Measurements from ENCODE around the gene LRRC18.
A peak's percentile ranks its signal among the peaks of the same experiment; 100 is the strongest.

The LRRC18 gene

GRCh38 chr10:48905311-48905710, 34.3 kb downstream of the LRRC18 start:
- no peak for DNase-seq

- DNase-seq, result no peak
Observed at GRCh38 chr10:48904861-48905260, 34.8 kb downstream of the LRRC18 start.

- DNase-seq, result no peak
Observed at GRCh38 chr10:48903151-48903550, 36.5 kb downstream of the LRRC18 start.

GRCh38 chr10:48902096-48902495, 37.5 kb downstream of the LRRC18 start:
- DNase-seq, result no peak

GRCh38 chr10:48901319-48901718, 38.3 kb downstream of the LRRC18 start:
- DNase-seq, result no peak

GRCh38 chr10:48900371-48900801, 39.3 kb downstream of the LRRC18 start:
- DNase-seq, result peak; percentile 64

DNA sequence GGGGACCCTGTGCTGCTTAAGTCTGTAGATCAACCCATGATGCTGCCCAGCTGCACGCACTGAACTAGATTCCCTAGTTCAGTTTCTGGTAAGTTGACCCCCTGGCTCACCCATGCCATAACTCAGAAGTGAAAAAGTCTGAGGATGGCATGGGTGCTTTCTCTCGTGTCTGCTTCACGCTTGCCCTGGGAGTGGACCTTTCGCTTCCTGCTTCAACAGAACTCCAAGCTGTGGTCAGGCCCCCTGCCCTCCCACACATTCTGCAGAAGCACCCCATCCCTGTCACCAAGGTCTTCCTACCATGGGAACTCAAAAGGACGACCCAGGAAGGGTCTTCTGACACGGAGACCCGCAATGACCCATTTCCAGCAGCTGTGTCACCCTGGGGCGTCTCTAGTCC, 39.9 kb downstream of the LRRC18 start:
- no peak for DNase-seq

DNA sequence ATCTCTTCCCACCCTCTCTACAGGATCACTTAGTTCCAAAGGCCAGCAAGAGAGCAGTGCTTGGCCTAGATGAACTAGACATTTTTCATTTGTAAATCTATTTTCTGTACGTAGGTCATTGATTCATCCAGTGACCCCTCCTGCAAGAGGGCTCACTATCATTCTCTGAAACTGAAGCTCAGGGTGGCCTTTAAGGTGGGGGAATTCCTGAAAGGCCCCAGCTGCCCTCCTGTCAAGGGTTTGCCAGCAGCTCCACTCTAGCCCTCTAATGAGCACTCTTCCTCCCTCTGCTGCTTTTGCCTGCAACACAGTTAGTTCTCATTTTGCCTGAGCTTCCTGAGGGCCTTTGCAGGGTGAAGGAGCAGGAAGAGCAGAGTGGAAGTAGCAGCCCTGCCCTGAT, 41.2 kb downstream of the LRRC18 start:
- no peak for DNase-seq

- no peak for DNase-seq
Observed at GRCh38 chr10:48897441-48897790, 42.2 kb downstream of the LRRC18 start.

DNA sequence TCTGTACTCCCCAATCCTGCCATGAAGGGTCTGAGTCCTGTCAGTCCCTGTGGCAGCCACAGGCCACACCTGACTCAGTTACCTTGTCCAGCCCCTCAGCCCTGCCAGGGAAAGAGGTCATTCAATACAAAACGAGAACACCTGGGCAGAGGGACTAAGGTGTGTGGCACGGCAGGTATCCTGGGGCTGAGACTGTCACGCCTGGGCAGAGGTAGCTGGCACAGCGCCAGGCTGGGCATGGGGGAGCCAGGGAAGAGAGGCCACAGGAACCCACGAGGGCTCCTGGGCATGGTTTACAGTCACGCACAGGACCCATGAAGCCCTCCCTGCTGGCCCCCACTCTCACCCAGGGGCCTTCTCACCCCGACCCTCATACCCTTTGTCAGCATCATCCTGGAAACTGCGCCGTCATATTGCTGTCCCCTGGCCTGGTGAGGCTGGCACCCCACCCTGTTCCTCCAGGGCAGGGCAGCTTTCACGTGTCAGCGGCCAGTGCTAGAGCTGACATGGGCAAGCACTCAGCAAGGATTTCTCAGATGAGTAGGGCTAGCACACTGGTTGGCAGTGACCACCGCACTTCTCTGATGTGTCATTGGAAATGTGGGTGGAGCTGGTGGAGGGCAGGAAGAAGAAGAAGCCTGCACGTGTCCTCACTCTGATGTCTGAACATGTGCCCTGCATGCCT, 42.7 kb downstream of the LRRC18 start:
- no peak for DNase-seq

GRCh38 chr10:48895803-48896195, 43.8 kb downstream of the LRRC18 start:
- no peak for DNase-seq

DNA sequence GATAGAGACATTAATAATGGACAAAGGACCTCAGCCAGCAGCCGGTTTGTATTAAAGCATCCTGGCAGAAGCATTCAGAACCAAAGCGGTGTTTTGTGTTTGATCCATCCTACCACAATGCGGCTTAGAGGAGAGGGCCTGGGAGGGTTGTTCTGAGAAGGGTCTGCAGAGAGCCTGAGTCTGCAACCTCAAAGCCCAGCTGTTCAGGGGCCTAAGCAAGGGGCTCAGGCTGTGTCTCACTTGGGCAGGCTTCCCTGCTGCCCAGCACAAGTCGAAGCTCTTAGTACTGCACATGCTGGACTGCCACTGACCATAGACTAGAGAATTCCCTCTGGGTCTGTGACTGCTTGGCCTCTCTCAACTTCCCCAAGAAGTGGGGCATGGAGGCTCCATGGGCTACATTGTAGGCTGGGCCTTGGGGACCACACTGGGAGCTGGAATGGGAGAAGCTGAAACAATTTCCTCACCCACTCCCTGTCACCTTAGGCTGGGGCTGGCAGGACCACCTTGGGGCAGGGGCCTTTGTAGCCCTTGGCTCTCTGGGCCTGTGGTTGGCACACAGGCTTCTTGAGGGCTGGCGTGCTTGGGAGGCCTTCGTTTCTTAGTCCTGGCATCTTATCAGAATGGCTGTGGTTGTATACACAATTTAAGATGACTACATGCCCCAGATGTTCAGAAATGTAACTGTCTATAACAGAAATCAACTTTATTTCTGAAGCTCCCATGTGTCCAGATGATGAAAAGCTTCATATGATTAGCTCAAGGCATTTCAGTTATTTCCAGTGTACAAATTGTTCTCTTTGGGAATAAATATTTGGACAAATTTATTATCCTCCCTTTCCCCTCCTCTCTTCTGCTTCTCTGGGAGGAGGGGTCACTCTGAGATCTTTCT, 44.5 kb downstream of the LRRC18 start:
- peak; percentile 52 for DNase-seq

- DNase-seq, result no peak
Observed at GRCh38 chr10:48890888-48891850, 48.5 kb downstream of the LRRC18 start.

DNA sequence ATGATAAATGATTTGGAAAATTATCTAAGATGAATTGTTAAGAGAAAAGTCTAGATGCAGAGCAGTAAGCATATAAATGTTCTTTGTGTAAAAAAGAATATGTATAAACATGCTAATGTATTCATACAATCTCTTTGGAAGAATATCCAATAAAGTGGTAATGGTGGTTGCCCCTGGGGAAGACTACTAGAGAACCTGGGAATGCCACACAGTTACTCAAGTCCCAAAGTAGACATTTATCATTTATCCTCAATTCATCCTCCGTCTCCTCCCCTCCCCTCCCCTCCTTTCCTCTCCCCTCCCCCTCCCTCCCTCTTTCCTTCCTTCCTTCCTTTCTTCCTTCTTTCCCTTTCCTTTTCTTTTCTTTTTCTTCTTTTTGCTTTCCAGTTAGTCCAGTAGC, 51.7 kb downstream of the LRRC18 start:
- no peak for DNase-seq

DNA sequence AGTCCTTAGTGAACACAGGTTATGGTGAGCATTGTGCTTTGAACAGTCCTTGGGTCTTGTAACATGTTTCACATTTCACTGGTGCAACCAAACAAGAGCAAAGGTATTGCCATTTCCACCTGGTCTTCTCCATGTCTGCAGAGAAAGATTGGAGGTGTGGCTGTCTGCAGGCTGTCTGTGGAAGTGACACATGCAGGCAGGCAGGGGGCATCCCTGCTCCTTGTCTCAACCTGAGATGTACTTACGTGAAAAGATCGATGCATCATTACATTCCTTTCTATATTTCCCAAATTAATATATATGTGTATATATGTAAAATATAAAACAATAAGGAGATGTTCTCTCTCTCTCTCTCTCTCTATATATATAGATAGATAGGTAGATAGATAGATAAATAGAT, 54.3 kb downstream of the LRRC18 start:
- DNase-seq, result no peak

DNA sequence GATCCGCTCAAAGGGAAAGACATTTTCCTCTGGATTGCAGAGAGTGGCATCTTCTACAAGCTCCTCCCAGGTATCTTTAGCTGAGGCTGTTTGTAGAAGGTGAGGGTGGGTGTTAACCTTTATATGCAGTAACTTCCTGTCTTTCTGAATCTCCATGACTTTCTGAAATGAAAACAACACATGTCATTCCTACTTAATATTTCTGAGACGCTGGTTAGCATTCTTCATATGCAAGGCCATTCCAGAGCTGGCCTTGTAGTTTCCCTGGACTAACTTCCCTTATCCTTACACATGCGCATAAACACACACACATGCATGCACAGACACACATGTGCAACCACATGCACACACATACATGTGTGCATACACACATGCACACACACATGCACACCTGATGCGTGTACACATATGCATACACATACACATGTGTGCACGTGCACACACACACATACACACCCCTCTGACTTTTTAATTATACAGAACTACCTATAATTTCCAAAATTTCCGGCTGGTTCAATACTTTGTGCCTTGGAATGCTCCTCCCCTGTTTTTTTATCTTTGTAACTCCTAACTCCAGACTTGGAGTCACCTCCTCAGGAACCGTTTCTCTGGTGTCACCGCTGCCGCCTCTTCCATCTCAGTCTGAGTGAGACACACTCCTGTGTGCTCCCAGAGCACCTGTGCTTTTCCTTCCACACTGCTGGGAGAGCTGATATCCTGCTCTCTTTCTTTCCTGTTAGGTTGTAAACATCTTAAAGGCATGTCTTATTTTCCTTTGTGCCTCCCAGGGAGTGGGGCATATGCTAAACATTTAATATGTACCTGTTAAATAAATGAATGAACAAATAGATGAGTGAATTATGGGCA, 55.2 kb downstream of the LRRC18 start:
- DNase-seq, result no peak

GRCh38 chr10:48883701-48884100, 55.9 kb downstream of the LRRC18 start:
- no peak for DNase-seq

DNA sequence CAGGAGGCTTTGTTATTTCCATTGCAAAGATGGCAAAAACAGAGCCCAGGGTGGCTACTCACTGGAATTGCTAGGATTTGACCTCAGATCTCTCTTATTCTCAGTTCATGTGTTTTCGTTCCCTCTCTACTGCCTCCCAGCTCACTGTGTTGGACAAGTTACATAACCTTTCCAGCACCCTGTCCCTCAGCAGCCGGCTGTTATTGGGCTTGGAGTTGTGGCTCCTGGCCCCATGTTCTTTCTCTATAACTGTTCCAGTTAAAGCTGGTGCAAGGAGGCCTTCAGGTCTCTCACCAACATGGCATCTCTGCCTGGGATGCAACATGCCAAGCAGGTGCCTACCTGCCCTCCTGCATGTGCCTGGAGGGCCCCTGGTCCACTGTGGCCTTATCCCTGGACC, 56.8 kb downstream of the LRRC18 start:
- no peak for DNase-seq

DNA sequence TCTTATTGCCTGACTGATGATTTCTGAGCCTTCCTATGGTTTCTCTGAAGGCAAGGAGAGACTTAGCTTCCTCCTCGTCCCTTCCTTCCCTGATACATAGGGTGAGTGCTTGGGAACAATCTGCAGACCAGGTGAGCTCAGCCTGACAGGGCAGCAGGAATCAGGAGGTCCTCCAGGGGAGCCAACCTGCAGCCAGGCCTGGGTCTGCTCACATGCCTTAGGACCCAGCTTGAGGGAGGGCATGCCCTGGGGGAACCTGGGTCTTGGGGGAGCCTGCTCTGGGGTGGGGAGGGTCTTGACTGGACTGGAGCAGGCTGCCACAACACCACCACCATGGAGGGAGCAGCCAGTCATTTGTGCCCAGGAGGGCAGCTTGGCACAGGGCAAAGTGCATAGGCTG, 57.7 kb downstream of the LRRC18 start:
- DNase-seq, result no peak

DNA sequence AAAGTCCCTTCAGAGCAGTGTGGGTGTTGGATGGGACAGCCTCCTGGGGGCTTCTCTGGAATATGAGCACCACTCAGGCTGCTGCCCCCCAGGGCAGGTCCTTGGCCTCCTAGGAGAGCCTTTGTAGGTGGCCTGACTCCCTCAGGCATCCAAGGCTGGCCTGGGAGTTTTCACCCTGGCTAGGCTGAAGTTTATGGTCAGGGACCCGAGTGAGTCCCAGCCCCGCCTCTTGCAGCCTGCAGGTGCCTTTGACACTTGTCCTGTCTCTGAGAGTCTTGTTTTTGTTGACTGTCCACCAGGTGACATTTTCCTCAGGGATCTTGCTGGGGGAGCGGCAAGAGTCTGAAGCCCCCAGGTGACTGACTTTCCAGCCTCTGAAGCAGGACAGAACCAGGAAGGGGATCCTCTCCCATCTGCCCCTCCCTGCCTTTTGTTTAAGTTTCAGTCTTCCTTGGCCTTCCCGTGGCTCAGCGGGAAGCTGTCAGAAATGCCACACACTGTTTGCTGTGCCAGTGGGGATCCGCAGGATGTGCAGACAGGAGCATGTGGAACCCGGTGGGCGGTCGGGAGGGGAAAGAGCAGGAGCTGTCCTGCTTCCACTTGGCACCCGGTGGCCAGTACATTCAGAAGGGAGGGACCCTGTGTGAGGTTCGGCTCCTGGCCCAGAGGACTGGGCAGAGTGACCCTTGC, 59.5 kb downstream of the LRRC18 start:
- no peak for DNase-seq

GRCh38 chr10:48879451-48879850, 60.2 kb downstream of the LRRC18 start:
- DNase-seq, result no peak

GRCh38 chr10:48878091-48878490, 61.5 kb downstream of the LRRC18 start:
- DNase-seq, result no peak
